ENCODE data around the gene MGRN1. TPM values are rescaled to one million over a fixed set of nuclear protein-coding genes. Genes with fewer than 3 reads are reported as not detected.

The MGRN1 gene
- total RNA-seq, 1 donor: 34.3 TPM

- no peak overlapping the region for H3K4me3 ChIP-seq (ENCODE audit: low read depth, low read length)
- TF ChIP-seq, protein P1, sequence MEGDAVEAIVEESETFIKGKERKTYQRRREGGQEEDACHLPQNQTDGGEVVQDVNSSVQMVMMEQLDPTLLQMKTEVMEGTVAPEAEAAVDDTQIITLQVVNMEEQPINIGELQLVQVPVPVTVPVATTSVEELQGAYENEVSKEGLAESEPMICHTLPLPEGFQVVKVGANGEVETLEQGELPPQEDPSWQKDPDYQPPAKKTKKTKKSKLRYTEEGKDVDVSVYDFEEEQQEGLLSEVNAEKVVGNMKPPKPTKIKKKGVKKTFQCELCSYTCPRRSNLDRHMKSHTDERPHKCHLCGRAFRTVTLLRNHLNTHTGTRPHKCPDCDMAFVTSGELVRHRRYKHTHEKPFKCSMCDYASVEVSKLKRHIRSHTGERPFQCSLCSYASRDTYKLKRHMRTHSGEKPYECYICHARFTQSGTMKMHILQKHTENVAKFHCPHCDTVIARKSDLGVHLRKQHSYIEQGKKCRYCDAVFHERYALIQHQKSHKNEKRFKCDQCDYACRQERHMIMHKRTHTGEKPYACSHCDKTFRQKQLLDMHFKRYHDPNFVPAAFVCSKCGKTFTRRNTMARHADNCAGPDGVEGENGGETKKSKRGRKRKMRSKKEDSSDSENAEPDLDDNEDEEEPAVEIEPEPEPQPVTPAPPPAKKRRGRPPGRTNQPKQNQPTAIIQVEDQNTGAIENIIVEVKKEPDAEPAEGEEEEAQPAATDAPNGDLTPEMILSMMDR (IDR thresholded peaks at IDR 0.05; ENCODE audit: insufficient read depth, low read length): no peak
- no peak for DNase-seq (ENCODE audit: low read depth)
Observed at GRCh38 chr16:4618645-4619418, 5.8 kb upstream of the MGRN1 start.

DNA sequence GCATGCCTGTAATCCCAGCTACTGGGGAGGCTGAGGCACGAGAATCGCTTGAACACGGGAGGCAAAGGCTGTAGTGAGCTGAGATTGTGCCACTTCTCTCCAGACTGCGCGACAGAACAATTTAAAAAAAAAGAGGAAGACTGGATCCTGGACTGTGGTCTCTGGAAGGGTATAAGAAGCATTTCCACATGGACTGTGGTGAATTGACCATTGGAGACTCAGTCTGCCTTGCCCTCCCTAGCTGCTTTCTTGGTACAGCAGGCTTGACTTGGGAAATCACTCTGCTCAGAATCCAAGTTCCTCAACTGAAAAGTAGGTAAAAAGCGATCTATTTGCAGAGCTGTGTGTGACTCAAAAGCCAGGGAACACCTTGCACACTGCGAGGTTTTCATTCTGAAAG lies 1.0 kb upstream of the MGRN1 start:
- no peak for DNase-seq (ENCODE audit: low read depth)
- no peak overlapping the region for H3K4me3 ChIP-seq (ENCODE audit: low read depth, low read length)
- TF ChIP-seq, protein P1 (IDR thresholded peaks at IDR 0.05; ENCODE audit: insufficient read depth, low read length): no peak

GRCh38 chr16:4624827-4625559 lies 367 bp downstream of the MGRN1 start:
- peak overlapping the region; percentile 87 for H3K4me3 ChIP-seq (ENCODE audit: low read depth, low read length)
- DNase-seq (ENCODE audit: low read depth): peak; percentile 66
- TF ChIP-seq, protein P1 (IDR thresholded peaks at IDR 0.05; ENCODE audit: insufficient read depth, low read length): no peak

- peak; percentile 59 for DNase-seq (ENCODE audit: low read depth)
- TF ChIP-seq, protein P1 (IDR thresholded peaks at IDR 0.05; ENCODE audit: insufficient read depth, low read length): no peak
- H3K4me3 ChIP-seq (ENCODE audit: low read depth, low read length): peak overlapping the region; percentile 87
Observed at GRCh38 chr16:4625560-4626159, 1.0 kb downstream of the MGRN1 start.

- no peak for DNase-seq (ENCODE audit: low read depth)
- H3K4me3 ChIP-seq (ENCODE audit: low read depth, low read length): peak overlapping the region; percentile 87
- TF ChIP-seq, protein P1 (IDR thresholded peaks at IDR 0.05; ENCODE audit: insufficient read depth, low read length): no peak
Observed at GRCh38 chr16:4626396-4626795, 1.8 kb downstream of the MGRN1 start.

DNA sequence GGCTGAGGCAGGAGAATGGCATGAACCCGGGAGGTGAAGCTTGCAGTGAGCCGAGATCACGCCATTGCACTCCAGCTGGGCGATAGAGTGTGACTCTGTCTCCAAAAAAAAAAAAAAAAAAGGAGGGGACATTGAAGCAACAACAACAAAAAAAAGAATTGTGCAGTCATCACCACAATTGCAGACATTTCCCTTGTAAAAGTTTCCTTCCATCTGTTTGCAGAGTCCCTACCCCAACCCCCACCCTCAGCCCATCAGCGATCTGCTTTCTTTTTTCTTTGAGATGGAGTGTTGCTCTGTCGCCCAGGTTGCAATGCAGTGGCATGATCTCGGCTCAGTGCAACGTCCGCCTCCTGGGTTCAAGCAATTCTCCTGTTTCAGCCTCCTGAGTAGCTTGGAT lies 3.7 kb downstream of the MGRN1 start:
- H3K4me3 ChIP-seq (ENCODE audit: low read depth, low read length): no peak overlapping the region
- TF ChIP-seq, protein P1 (IDR thresholded peaks at IDR 0.05; ENCODE audit: insufficient read depth, low read length): no peak
- no peak for DNase-seq (ENCODE audit: low read depth)

Data from fibroblast of the aortic adventitia (primary cell).